Fibroblast of mammary gland (primary cell): ENCODE data around the gene DCBLD2.

Source experiments
- DNase-seq: peaks from one replicate; pipeline ENCODE4 v3.0.0-alpha.2; 2010; ENCODE audit warnings: low read depth
- H3K4me3 ChIP-seq: 2 replicates; pipeline ENCODE4 v1.5.1; 2011; ENCODE audit warnings: low read depth, mild to moderate bottlenecking, low read length, moderate library complexity; ENCODE audit not compliant: control insufficient read depth
- CTCF ChIP-seq: conservative IDR thresholded peaks from 2 replicates; pipeline ENCODE4 v1.5.1; 2011; ENCODE audit warnings: low read depth, low read length, inconsistent platforms; ENCODE audit not compliant: control insufficient read depth, insufficient read depth

The DCBLD2 gene

DNA sequence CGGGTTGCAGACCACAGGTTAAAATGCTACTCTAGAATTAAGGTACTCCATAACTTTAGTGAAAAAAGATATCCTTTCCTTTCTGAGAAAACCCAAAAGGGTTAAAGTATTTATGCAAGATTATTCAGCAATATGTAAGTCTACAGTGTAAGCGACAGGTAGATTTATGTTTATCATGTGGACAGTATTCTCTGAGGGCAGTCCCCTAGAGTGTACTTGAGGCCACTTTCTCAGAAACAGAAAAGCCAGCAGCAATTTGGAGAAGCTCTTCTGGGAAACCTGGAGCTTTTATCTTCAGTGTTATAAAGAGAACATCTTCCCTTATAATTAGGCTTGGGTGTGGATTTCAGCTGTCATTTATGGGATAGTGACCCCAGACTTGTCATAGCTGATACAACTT is 129.5 kb downstream of the DCBLD2 start:
- no peak for TF ChIP-seq CTCF

GRCh38 chr3:98770261-98771039 is 131.0 kb downstream of the DCBLD2 start:
- no peak for DNase-seq
- no peak overlapping the region for H3K4me3 ChIP-seq

More for the DNA sequence above, 129.5 kb downstream of the DCBLD2 start:
- no peak for DNase-seq
- no peak overlapping the region for H3K4me3 ChIP-seq

GRCh38 chr3:98769448-98769847 is 132.0 kb downstream of the DCBLD2 start:
- DNase-seq: no peak
- TF ChIP-seq CTCF: no peak
- H3K4me3 ChIP-seq: no peak overlapping the region

More at GRCh38 chr3:98770261-98771039, 131.0 kb downstream of the DCBLD2 start:
- no peak for TF ChIP-seq CTCF

DNA sequence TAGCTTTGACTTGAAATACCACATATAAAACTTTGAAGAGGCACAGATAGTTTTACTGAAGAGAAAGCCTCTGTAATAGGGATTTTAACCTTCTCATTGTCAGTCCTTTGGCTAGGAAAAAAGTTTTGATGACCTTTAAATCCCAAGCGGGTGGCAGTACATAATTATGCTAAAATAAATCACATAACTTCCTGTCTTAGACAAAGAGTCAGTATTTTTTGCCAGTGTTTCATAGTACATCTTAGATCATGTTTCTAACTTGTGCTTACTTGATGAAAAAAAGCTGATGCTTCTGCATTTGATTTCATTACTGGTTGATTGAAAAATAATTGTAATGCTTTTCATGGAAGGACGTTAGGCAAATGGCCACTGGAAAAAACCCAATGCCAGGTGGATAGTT is 132.5 kb downstream of the DCBLD2 start:
- no peak overlapping the region for H3K4me3 ChIP-seq
- DNase-seq: no peak
- TF ChIP-seq CTCF: no peak

- no peak for DNase-seq
- no peak overlapping the region for H3K4me3 ChIP-seq
- TF ChIP-seq CTCF: no peak
Observed at GRCh38 chr3:98766924-98767323, 134.6 kb downstream of the DCBLD2 start.

DNA sequence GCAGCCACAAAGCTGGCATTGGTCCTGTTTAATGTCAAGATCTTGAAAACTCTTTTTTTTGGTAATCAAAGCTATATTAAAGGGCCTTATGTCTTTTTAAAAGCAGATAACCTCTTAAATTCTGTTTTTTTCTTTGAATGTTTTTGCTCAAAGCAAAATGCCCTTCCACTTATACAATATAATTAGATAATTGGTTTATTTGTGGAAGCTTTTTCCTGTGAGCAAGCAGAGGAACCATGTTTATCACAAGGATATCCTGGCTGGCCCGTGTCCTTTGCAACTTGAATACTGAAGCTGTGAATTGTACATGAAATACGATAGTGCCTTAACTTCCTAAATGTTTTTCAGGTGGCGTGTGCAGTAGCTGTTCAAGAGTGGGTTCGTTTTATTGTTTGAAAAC is 135.8 kb downstream of the DCBLD2 start:
- no peak overlapping the region for H3K4me3 ChIP-seq
- DNase-seq: no peak
- TF ChIP-seq CTCF: no peak
